Stimulated activated CD8-positive, alpha-beta memory T cell treated with anti-CD3 and anti-CD28 coated beads, Interleukin-7, amount 100 ng/mL, for 4 hours (primary cell): ENCODE data around the gene RAB11FIP3.

ENCODE experiments used
- DNase-seq, 2 donors: peaks; one replicate each; pipeline ENCODE4 v3.0.0-alpha.2; 2020; ENCODE audit warnings: low read depth in 2 of 2

The RAB11FIP3 gene

DNA sequence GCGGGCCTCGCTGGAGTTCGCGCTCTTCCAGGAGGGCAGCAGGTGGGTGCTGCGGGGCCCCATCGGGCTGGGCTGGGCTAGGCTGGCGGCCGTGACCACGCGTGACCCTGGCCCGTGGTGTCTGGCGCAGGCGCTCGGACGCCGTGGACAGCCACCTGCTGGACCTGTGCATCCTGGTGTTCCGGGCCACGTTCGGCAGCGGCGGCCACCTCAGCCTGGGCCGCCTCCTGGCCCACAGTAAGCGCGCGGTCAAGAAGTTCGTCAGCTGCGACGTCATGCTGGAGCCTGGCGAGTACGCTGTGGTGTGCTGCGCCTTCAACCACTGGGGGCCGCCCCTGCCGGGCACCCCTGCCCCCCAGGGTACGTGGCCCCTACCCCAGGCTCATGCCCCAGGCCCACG, 126.7 kb downstream of the RAB11FIP3 start:
- DNase-seq: no peak

GRCh38 chr16:553601-554296, 128.3 kb downstream of the RAB11FIP3 start:
- DNase-seq: no peak

- DNase-seq: no peak
These were observed 128.8 kb downstream of the RAB11FIP3 start for GRCh38 chr16:554297-554621.

GRCh38 chr16:554640-555365, 129.4 kb downstream of the RAB11FIP3 start:
- DNase-seq: no peak

DNA sequence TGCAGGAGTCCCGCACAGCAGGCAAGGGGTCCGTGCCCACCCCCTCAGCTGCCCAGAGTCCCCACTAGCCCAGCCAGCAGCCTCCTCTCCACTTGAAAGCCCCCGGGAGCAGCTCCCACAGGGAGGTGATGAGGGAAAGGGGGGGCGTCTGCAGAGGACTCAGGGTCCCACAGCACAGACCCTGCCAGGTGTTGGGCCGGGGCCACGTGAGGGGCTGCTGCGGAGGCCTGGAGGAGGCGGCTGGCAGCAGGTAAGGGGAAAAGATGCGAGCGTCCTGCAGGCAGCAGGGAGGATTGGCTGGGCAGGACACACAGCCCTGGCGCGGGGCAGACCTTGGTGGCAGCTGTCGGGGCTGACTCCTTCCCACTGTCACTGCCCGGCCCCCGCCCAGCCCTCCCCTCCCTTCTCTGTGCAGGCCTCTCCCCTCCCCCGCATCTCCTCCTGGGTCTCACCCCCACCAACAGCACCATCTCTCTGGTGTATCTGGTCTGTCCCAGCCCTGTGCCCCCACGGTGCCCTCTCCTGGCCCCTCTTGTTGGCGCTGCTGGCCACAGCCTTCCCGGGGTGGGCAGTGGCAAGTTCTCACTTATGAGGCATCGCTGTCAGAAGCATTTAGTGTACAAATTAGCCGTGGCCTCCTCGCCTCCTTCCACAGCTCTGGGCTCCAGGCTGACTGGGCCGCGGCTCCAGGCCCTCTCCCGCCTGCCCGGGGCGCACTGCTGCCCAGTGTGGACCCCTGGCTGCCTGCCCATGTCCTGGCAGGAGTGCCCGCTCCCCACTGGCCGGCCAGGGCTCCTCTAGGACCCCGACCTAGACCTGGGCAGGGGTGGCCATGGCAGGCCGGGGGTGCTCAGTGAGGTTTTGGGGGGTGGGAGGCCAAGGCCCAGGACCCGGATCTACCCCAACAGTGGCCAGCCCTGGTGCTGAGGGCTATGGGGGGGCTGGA, 130.4 kb downstream of the RAB11FIP3 start:
- DNase-seq: no peak

GRCh38 chr16:556474-557173, 131.2 kb downstream of the RAB11FIP3 start:
- DNase-seq: no peak

DNA sequence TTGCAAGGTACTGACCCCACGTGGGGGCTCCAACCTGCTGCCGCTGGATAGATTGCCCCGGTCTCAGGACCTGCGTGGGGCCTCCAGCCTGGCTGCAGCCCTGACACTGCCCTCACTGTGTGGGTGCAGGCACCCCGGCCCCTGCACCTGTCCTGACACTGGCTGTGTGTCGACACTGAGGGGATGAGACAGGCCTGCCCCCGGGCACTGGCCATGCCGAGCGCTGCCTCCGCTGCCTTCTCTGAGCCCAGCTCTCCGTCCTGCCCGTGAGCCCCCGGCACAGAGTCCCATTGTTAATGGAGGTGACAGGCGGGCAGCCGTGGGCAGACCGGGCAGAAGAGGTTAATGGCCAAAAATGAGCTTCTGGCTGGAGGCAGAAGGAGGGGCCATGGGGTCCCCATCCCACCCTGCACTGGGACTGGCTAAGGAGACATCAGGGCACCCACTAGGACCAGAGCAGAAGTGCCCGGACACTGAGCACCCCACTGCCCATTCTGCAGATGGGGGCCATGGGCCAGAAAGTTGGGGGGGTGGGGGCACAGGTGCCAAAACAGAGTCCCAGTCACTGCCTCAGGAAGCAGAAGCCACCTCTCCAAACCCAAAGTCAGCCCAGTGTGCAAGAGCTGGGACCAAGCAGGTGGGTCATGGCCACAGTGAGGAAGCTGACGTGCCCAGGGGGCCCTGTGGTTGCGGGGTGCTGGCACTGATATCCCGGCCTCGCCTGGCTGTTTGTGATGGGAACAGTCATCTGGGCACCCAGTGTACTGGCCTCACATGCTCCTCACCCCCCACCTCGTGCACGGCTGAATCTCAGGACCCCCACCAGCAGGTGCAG, 132.2 kb downstream of the RAB11FIP3 start:
- no peak for DNase-seq

- DNase-seq: no peak
These were observed 133.0 kb downstream of the RAB11FIP3 start for GRCh38 chr16:558298-559020.

DNA sequence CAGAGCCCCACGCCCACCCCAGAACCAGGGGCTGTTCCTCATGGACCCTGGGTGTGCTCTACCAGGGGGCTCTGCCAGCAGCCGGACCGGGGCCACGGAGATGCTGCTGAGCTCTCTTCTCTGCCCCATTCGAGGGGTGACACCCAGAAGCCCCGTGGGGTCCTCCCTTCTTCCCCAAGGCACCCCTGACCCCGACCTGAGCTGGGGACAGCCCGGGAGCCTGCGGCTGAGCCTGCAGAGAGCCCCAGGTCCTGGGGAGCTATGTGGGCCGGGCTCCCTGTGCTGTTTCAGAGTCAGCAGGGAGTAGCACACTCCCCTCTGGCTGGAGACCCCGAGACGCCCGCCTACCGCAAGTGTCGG, 133.6 kb downstream of the RAB11FIP3 start:
- DNase-seq: no peak

- no peak for DNase-seq
These were observed 134.2 kb downstream of the RAB11FIP3 start for GRCh38 chr16:559411-560203.

- no peak for DNase-seq
These were observed 134.8 kb downstream of the RAB11FIP3 start, which contains the start of gene PRR35 for GRCh38 chr16:560204-560700. TSS of gene PRR35 (plus strand) at chr16:560394. CDS start at chr16:563295, 2,901 bp downstream.

DNA sequence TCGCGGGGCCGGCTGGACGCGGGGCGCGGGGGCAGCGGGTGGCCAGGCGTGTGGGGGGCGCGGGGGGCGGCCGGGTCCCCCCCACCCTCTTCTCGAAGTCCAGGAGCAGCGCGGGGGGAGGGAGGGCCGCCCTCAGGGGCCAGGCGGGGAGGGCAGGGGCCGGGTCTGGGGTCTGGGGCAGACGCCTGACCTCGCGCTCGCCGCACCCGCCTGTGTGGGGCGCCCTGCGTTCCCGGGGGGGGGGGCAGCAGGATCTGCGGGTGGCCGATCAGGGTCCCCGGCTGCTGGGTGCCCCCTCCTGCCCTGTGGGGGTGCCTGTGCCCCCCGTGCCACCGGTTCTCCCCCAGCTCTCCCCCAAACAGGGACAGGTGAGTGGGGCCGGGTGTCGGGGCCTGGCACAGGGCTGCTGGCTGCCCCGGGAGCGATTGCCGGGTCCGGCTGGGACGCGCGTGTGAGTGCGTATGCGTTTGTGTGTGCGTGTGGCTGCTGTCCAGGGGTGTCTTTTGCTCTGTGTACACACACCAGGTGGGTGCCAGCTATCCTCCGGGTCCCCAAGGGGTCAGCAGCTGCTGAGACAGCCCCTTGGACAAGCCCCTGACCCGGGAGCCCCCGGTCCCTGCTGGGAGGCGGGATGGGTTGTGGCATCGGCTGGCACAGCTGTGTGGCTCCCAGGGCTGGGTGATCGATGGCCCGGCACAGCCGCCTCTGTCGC, 135.4 kb downstream of the RAB11FIP3 start:
- no peak for DNase-seq

GRCh38 chr16:561413-561794, 136.0 kb downstream of the RAB11FIP3 start:
- no peak for DNase-seq

DNA sequence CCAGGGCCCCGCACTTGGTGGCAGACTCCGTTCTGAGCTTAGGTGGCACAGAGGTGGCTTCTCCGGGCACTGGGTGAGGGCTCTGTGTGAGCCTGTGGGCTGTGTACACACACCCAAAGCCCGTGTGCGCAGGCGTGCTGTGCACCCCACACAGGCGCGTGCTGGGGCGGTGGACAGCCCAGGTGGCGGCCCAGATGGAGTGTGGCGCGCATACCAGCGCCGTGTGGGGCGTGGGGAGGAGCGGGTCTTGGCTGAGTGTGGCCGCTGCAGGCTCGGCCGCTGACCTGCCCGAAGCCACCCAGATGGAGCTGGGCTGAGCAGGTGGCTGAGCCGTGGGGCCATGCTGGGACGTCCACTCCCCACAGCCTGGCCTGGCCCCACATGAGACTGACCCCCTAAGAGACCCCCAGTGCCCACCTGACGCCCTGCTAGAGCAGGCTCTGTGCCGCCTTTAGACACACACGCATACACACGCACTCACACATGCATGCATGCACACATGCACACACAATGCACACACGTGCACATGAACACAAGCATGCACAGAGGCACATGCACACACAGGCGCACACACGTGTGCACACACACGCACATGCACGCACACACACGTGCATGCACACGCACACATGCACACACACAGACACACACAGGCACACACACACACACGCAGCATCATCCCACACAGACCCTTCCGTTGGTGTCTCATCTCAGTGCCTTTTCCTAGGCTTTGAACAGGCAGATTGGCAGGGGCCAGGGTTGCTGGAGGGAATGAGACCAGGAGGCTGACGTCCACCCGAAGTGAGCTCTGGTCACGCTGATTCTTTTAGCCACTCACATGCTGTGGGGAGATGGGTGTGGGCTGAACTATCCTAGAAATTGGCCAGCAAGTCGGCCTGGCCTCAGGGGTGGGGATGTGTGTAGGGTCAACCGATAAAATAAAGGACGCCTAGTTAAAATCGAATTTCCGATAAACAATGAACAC, 136.8 kb downstream of the RAB11FIP3 start:
- no peak for DNase-seq

DNA sequence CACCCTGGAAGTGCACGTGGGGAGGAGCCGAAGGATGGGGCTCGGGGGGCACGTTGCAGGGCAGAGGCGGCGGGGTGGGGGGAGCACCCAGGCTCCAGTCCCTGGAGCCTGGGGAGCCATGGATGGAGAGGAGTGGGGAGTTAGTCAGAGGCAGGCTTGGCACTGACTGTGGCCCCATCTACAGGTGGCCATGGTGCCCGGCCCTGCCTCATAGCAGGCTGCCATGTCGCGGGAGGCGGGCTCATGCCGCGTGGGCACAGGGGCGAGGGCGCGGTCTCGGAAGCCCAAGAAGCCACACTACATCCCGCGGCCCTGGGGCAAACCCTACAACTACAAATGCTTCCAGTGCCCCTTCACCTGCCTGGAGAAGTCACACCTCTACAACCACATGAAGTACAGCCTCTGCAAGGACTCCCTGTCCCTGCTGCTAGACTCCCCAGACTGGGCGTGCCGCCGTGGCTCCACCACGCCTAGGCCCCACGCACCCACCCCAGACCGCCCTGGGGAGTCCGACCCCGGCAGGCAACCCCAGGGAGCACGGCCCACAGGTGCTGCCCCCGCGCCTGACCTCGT, 137.7 kb downstream of the RAB11FIP3 start:
- no peak for DNase-seq

DNA sequence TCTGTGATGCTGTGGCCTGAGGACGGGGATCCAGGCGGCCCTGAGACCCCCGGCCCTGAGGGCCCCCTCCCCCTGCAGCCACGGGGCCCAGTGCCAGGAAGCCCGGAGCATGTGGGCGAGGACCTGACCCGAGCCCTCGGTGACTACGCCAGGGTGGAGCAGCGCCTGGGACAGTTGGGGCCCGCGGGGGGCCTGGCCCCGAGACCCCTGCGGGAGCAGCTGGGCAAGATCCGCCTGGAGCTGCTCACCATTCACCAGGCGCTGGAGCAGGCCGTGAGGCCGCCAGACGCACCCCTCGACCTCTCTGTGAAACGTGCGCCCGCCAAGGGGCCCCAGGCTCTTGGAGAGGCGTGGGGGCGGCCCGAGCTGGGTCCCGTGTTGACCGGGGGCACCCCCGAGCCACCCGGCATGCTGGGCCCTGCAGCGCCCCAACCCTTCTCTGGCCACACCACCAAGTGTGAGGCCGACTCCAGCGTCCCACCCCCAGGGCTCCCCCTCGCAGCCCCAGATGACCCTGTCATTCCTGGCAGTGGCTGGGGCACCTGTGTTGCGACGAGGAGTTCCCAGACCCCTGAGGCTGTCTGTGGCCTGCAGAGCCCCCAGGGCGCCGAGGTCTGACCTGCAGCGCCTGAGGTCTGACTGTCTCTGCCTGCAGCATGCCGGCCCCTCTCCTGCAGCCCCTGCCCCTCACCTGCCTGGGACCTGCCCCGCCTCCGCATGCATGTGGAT, 139.4 kb downstream of the RAB11FIP3 start:
- DNase-seq: no peak
